Panc1 (cell line): ENCODE results near the gene GIMAP5. TPM values are rescaled to one million over a fixed set of nuclear protein-coding genes. Genes with fewer than 3 reads are reported as not detected.
A peak's percentile ranks its signal among the peaks of the same experiment; 100 is the strongest.

Experiments used
- ATAC-seq: fragments of 200-7000 bp; cut with Tn5 transposase; 2 replicates; pipeline ENCODE4 v1.9.1; 2020; ENCODE audit warnings: mild to moderate bottlenecking, moderate library complexity
- Bru-seq: library from RNA; stranded (reverse); fragments of 400-500 nt; gene quantifications from one replicate; lab custom pipeline; 2021; lab: Mats Ljungman, UMichigan
- BruChase-seq, 2 experiments: library from RNA; stranded (reverse); fragments of 400-500 nt; gene quantifications; one replicate each; lab custom pipeline; 2021; lab: Mats Ljungman, UMichigan
- BruUV-seq: library from RNA; stranded (reverse); fragments of 400-500 nt; replicated peaks from 2 replicates; lab custom pipeline; 2021; lab: Mats Ljungman, UMichigan
- CTCF ChIA-PET: fragments of 300-600 bp; sonication (Branson Sonifier 250); formaldehyde crosslinking; loops from one replicate; lab custom pipeline; 2022; ENCODE audit warnings: antibody characterized with exemption; lab: Charles Lee
- POLR2A ChIA-PET: fragments of 300-600 bp; sonication (Branson Sonifier 250); formaldehyde crosslinking; loops from one replicate; lab custom pipeline; 2022; ENCODE audit warnings: antibody characterized with exemption; lab: Charles Lee
- DNase-seq: peaks from one replicate; pipeline ENCODE4 v3.0.0-alpha.2; 2010; ENCODE audit warnings: low read depth, low spot score
- H3K27ac ChIP-seq: 2 replicates; pipeline ENCODE4 v1.5.1; 2011; ENCODE audit warnings: mild to moderate bottlenecking, low read length, inconsistent platforms
- H3K27me3 ChIP-seq: fragments of 200-500 bp; sonication (Bioruptor generic); 2 replicates; pipeline ENCODE4 v1.6.0; 2014; ENCODE audit warnings: low read length, inconsistent platforms; ENCODE audit not compliant: control insufficient read depth, insufficient read depth
- H3K36me3 ChIP-seq: fragments of 200-500 bp; sonication (Bioruptor generic); 2 replicates; pipeline ENCODE4 v1.5.1; 2014; ENCODE audit warnings: inconsistent platforms, mild to moderate bottlenecking, low read length, moderate library complexity; ENCODE audit not compliant: control insufficient read depth, insufficient read depth
- H3K4me1 ChIP-seq: 2 replicates; pipeline ENCODE4 v1.5.1; 2011; ENCODE audit warnings: inconsistent platforms, mild to moderate bottlenecking, low read length, moderate library complexity; ENCODE audit not compliant: control insufficient read depth, insufficient read depth
- H3K4me3 ChIP-seq, 2 experiments: 2 replicates each; pipeline ENCODE4 v1.5.1; 2011 to 2012; ENCODE audit warnings: low read depth in 2 of 2, low read length in 2 of 2, mild to moderate bottlenecking in 2 of 2, inconsistent platforms in 1 of 2, moderate library complexity in 1 of 2
- H3K9me3 ChIP-seq: fragments of 200-500 bp; sonication (Bioruptor generic); 2 replicates; pipeline ENCODE4 v1.5.1; 2014; ENCODE audit warnings: low read depth, mild to moderate bottlenecking, inconsistent platforms, low read length, moderate library complexity; ENCODE audit not compliant: control insufficient read depth, insufficient read depth
- POLR2AphosphoS5 ChIP-seq: IDR thresholded peaks from 2 replicates; pipeline ENCODE4 v1.6.1; 2012; ENCODE audit warnings: mild to moderate bottlenecking, low read depth, low read length, moderate library complexity
- SIN3A ChIP-seq: IDR thresholded peaks from 2 replicates; pipeline ENCODE4 v1.6.1; 2012; ENCODE audit warnings: low read depth, mild to moderate bottlenecking, low read length, moderate library complexity, borderline replicate concordance; ENCODE audit not compliant: insufficient read depth
- TCF7L2 ChIP-seq: IDR thresholded peaks from 2 replicates; pipeline ENCODE4 v1.6.1; 2011; ENCODE audit warnings: mild to moderate bottlenecking, low read depth, low read length, inconsistent platforms
- in situ Hi-C: cut with HindIII; loops from 2 replicates; pipeline ENCODE4 v1.10.0; 2016; ENCODE audit warnings: low sequenced_read_pairs, low pct_unique_long_range_greater_than_20kb
- intact Hi-C: fragments of 100-400 bp; cut with micrococcal nuclease; formaldehyde crosslinking; loops from one replicate; pipeline ENCODE4 v1.10.0; 2022; ENCODE audit not compliant: unreplicated experiment
- long read RNA-seq: library from polyadenylated mRNA; unstranded; transcript quantifications from one replicate; pipeline ENCODE4 v2.0.0, GENCODE V29; 2021; ENCODE audit not compliant: unreplicated experiment
- polyA plus RNA-seq: library from polyadenylated mRNA; unstranded; fragments of >200 nt; gene quantifications from one replicate; pipeline ENCODE4 v1.2.1, GENCODE V29; 2012; ENCODE audit warnings: missing spikeins; ENCODE audit not compliant: insufficient read length
- total RNA-seq: library from RNA; stranded (reverse); gene quantifications from one replicate; pipeline ENCODE4 v1.2.1, GENCODE V29; 2021; ENCODE audit not compliant: unreplicated experiment
- TF ChIP-seq, protein P1 (sequence below): fragments of 450-650 bp; IDR thresholded peaks from 2 replicates; pipeline ENCODE4 v1.5.1; 2017; ENCODE audit warnings: mild to moderate bottlenecking
- TF ChIP-seq, protein P2 (sequence below), 2 experiments: IDR thresholded peaks; 2 replicates each; pipeline ENCODE4 v1.6.1; 2011 to 2012; ENCODE audit warnings: low read depth in 2 of 2, control low read depth in 1 of 2, low read length in 1 of 2, mild to moderate bottlenecking in 1 of 2, moderate library complexity in 1 of 2; ENCODE audit not compliant: insufficient read depth in 1 of 2

GIMAP5 gene
- total RNA-seq (0.51 TPM), Bru-seq, nascent RNA (percentile 25 among the genes with signal in this experiment), BruChase-seq, experiment 1, labeled RNA remaining after a 2-hour chase (not detected), BruChase-seq, experiment 2, labeled RNA remaining after a 6-hour chase (not detected)
- polyA plus RNA-seq, result not detected
- long read RNA-seq, result 0 reads

DNA sequence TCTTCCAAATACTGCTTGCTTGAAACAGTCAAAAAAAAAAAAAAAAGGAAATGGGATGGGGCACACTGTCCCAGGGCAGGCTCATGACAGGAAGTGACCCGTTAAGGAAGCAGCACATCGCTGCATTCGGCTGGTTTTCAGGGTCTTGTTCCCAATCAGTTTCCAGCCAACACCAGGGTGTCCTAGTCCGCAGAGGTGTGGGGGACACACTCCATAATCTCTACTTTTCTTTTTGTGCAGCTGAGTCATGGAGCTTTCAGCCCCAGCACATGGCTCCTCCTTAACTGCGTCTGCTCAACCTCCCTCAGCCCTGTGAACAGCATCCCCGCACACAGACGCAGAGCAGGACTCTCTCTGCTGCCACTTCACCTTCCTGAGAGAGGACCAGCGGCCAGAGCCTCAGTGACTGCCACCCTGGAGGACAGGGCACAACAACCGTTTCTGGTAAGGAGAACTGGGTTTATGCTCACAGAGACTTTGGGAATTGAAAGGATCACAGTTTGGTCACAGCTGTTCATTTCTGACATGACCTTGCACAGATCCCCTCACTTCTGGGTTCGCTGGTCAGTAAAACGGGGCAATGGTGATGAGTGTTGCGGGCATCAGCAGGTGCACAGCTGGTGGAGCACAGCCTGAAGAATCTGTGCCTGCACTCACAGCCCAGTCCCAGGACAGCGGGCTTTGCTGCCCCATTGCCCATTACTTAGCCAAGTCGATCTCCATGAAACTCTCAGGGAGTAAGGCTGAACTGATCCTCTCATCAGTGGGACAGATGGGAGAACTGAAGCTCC lies at the start of gene GIMAP5:
Gene GIMAP5 (plus strand): TSS at position 154 of the 791 bp plus-strand sequence. CDS start 3,467 bp downstream, outside the sequence.
- Histone ChIP-seq H3K9me3 (no peaks in the 10 kb centered on the region), H3K27ac (no peak within 1 kb of the TSS), H3K27me3 (peaks cover 18% of the 10 kb centered on the region), H3K4me3 (no peak within 1 kb of the TSS), H3K36me3 (no peaks in the 10 kb centered on the region), H3K4me1 (no peaks in the 10 kb centered on the region; the same call in 1 of the 2 replicates)
- TF ChIP-seq TCF7L2, result no peak
- no peak for TF ChIP-seq SIN3A
- TF ChIP-seq, protein P1, sequence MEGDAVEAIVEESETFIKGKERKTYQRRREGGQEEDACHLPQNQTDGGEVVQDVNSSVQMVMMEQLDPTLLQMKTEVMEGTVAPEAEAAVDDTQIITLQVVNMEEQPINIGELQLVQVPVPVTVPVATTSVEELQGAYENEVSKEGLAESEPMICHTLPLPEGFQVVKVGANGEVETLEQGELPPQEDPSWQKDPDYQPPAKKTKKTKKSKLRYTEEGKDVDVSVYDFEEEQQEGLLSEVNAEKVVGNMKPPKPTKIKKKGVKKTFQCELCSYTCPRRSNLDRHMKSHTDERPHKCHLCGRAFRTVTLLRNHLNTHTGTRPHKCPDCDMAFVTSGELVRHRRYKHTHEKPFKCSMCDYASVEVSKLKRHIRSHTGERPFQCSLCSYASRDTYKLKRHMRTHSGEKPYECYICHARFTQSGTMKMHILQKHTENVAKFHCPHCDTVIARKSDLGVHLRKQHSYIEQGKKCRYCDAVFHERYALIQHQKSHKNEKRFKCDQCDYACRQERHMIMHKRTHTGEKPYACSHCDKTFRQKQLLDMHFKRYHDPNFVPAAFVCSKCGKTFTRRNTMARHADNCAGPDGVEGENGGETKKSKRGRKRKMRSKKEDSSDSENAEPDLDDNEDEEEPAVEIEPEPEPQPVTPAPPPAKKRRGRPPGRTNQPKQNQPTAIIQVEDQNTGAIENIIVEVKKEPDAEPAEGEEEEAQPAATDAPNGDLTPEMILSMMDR, result no peak
- TF ChIP-seq, protein P2, sequence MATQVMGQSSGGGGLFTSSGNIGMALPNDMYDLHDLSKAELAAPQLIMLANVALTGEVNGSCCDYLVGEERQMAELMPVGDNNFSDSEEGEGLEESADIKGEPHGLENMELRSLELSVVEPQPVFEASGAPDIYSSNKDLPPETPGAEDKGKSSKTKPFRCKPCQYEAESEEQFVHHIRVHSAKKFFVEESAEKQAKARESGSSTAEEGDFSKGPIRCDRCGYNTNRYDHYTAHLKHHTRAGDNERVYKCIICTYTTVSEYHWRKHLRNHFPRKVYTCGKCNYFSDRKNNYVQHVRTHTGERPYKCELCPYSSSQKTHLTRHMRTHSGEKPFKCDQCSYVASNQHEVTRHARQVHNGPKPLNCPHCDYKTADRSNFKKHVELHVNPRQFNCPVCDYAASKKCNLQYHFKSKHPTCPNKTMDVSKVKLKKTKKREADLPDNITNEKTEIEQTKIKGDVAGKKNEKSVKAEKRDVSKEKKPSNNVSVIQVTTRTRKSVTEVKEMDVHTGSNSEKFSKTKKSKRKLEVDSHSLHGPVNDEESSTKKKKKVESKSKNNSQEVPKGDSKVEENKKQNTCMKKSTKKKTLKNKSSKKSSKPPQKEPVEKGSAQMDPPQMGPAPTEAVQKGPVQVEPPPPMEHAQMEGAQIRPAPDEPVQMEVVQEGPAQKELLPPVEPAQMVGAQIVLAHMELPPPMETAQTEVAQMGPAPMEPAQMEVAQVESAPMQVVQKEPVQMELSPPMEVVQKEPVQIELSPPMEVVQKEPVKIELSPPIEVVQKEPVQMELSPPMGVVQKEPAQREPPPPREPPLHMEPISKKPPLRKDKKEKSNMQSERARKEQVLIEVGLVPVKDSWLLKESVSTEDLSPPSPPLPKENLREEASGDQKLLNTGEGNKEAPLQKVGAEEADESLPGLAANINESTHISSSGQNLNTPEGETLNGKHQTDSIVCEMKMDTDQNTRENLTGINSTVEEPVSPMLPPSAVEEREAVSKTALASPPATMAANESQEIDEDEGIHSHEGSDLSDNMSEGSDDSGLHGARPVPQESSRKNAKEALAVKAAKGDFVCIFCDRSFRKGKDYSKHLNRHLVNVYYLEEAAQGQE (IDR thresholded peaks at IDR 0.05; ENCODE audit: insufficient read depth in 1 of 2, low read depth in 2 of 2, low read length in 1 of 2), result no peak
- no peak for TF ChIP-seq POLR2AphosphoS5
- no TSS peak for BruUV-seq
- in situ Hi-C loops (no loop called here), intact Hi-C loops (no loop called here)
- DNase-seq (no peak), ATAC-seq (peak; percentile 30; the same call in 1 of the 2 replicates)
- CTCF ChIA-PET, result no interaction called here
- POLR2A ChIA-PET, result no interaction called here

DNA sequence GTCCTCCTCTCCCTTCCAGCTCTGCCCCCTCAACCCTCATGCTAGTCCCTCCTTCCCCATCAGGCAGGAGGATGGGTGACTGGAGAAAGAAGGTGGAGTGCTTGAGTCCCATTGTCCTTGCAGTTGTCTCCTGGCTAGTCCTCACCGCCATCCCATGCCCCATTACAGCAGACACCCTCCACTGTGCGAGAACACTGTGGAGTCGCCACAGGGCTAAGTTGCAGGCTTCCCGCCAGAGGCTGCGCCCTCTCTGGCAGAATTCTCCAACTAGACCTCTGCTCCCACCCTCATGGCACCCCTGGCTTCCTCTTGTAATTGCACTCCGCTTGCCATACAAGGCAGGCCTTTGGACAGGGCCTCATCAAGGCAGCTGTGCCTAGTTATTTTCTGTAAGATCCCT lies 48.6 kb upstream of the GIMAP5 start:
- Histone ChIP-seq H3K36me3 (no peaks in the 10 kb centered on the region), H3K27ac (no peak overlapping the region), H3K27me3 (no peaks in the 10 kb centered on the region), H3K4me1 (no peaks in the 10 kb centered on the region; the same call in 1 of the 2 replicates), H3K4me3 (no peak overlapping the region), H3K9me3 (no peaks in the 10 kb centered on the region)
- no peak for DNase-seq
- intact Hi-C loops, result no loop called here
- ChIA-PET CTCF (no interaction called here), POLR2A (no interaction called here)
- ATAC-seq, result no peak
- TF ChIP-seq SIN3A (no peak), TCF7L2 (no peak), POLR2AphosphoS5 (no peak)
- TF ChIP-seq, protein P1, result no peak
- TF ChIP-seq, protein P2 (IDR thresholded peaks at IDR 0.05; ENCODE audit: insufficient read depth in 1 of 2, low read depth in 2 of 2, low read length in 1 of 2), result no peak
- in situ Hi-C loops, result no loop called here
- BruUV-seq, result no TSS peak
